ENCODE measurements around the gene KCNA5.

GRCh38 chr12:5078423-5078822, 34.7 kb downstream of the KCNA5 start:
- TF ChIP-seq CTCF (IDR thresholded peaks at IDR 0.05): no peak
- no peak for TF ChIP-seq EZH2 (IDR thresholded peaks at IDR 0.05; ENCODE audit: borderline replicate concordance, insufficient read depth, low read depth, low read length, poor library complexity, severe bottlenecking)

Data from B cell (primary cell).